GM18868 (cell line): Measurements from ENCODE around the gene DOCK9.

Source experiments
- ATAC-seq: cut with Tn5 transposase; IDR thresholded peaks from one replicate; pipeline ENCODE4 v1.9.1; 2021; ENCODE audit warnings: mild to moderate bottlenecking, moderate library complexity; ENCODE audit not compliant: unreplicated experiment

DOCK9 gene

GRCh38 chr13:98802559-98802958, 175.3 kb downstream of the DOCK9 start:
- no peak for ATAC-seq

GRCh38 chr13:98801626-98802418, 176.0 kb downstream of the DOCK9 start:
- no peak for ATAC-seq

GRCh38 chr13:98800078-98800477, 177.8 kb downstream of the DOCK9 start:
- no peak for ATAC-seq

- no peak for ATAC-seq
Observed at GRCh38 chr13:98798849-98799645, 178.8 kb downstream of the DOCK9 start.

- no peak for ATAC-seq
Observed at GRCh38 chr13:98797456-98797855, 180.4 kb downstream of the DOCK9 start.

GRCh38 chr13:98796798-98797197, 181.1 kb downstream of the DOCK9 start:
- ATAC-seq, result no peak

GRCh38 chr13:98796191-98796590, 181.7 kb downstream of the DOCK9 start:
- no peak for ATAC-seq

GRCh38 chr13:98795220-98795619, 182.6 kb downstream of the DOCK9 start:
- no peak for ATAC-seq

- no peak for ATAC-seq
Observed at GRCh38 chr13:98794498-98794897, 183.4 kb downstream of the DOCK9 start.

GRCh38 chr13:98792785-98793495, 184.9 kb downstream of the DOCK9 start:
- ATAC-seq, result no peak

GRCh38 chr13:98792321-98792720, 185.5 kb downstream of the DOCK9 start:
- no peak for ATAC-seq

GRCh38 chr13:98791611-98792010, 186.3 kb downstream of the DOCK9 start:
- ATAC-seq, result no peak

- no peak for ATAC-seq
Observed at GRCh38 chr13:98787996-98788395, 189.9 kb downstream of the DOCK9 start.

GRCh38 chr13:98787173-98787572, 190.7 kb downstream of the DOCK9 start:
- no peak for ATAC-seq

GRCh38 chr13:98786023-98786422, 191.8 kb downstream of the DOCK9 start:
- no peak for ATAC-seq

GRCh38 chr13:98785405-98785804, 192.5 kb downstream of the DOCK9 start:
- no peak for ATAC-seq

GRCh38 chr13:98784666-98785065, 193.2 kb downstream of the DOCK9 start:
- ATAC-seq, result no peak

GRCh38 chr13:98783856-98784478, 193.9 kb downstream of the DOCK9 start:
- ATAC-seq, result no peak

GRCh38 chr13:98782654-98783053, 195.2 kb downstream of the DOCK9 start:
- no peak for ATAC-seq

GRCh38 chr13:98781905-98782304, 196.0 kb downstream of the DOCK9 start:
- ATAC-seq, result no peak

GRCh38 chr13:98781470-98781869, 196.4 kb downstream of the DOCK9 start:
- no peak for ATAC-seq
